Heart left ventricle (tissue), 16 donors: ENCODE measurements around the gene RBM20. TPM values are rescaled to one million over a fixed set of nuclear protein-coding genes. Genes with fewer than 3 reads are reported as not detected.

Experiments
- ATAC-seq, 4 donors: fragments of 200-7000 bp; cut with Tn5 transposase; one replicate each; pipeline ENCODE4 v1.9.1; 2020 to 2022; ENCODE audit warnings: moderate library complexity in 4 of 4, mild to moderate bottlenecking in 3 of 4, moderate number of reproducible peaks in 1 of 4
- DNase-seq, 5 donors: peaks; one replicate each; pipeline ENCODE4 v3.0.0-alpha.2; 2020
- H3K27ac ChIP-seq, 12 donors: fragments of 200-600 bp; sonication (generic) in 4 of 12; one replicate each; pipeline versions ENCODE4 v1.5.0 to v1.8.0; 2016 to 2022; ENCODE audit warnings: mild to moderate bottlenecking in 2 of 12
- H3K27me3 ChIP-seq, 9 donors: fragments of 200-600 bp; sonication (generic) in 2 of 9; one replicate each; pipeline versions ENCODE4 v1.5.1 to v1.8.0; 2016 to 2022; ENCODE audit warnings: mild to moderate bottlenecking in 3 of 9
- H3K36me3 ChIP-seq, 9 donors: fragments of 200-600 bp; sonication (generic) in 2 of 9; one replicate each; pipeline versions ENCODE4 v1.5.0 to v1.8.0; 2018 to 2022; ENCODE audit warnings: mild to moderate bottlenecking in 2 of 9
- H3K4me1 ChIP-seq, 12 donors: fragments of 200-600 bp; sonication (generic) in 4 of 12; one replicate each; pipeline versions ENCODE4 v1.5.0 to v1.8.0; 2016 to 2022; ENCODE audit warnings: mild to moderate bottlenecking in 3 of 12
- H3K4me3 ChIP-seq, 12 donors: fragments of 200-600 bp; sonication (generic) in 4 of 12; one replicate each; pipeline versions ENCODE4 v1.5.0 to v1.8.0; 2017 to 2022; ENCODE audit warnings: mild to moderate bottlenecking in 9 of 12, moderate library complexity in 4 of 12
- H3K9me3 ChIP-seq, 12 donors: fragments of 200-600 bp; sonication (generic) in 4 of 12; one replicate each; pipeline versions ENCODE4 v1.5.0 to v1.8.0; 2016 to 2022; ENCODE audit warnings: mild to moderate bottlenecking in 1 of 12
- POLR2A ChIP-seq, 2 donors: fragments of 450-650 bp; IDR thresholded peaks; one replicate each; pipeline ENCODE4 v1.6.1; 2017; ENCODE audit warnings: antibody characterized with exemption in 2 of 2, mild to moderate bottlenecking in 2 of 2, moderate library complexity in 2 of 2
- WGBS, 4 donors: extraction: QIAGEN DNeasy Blood & Tissue Kit in 2 of 4; methylation state at CpG; one replicate each; pipeline versions ENCODE4 v1.1.5 to v1.1.7; 2013 to 2018; 5-methylcytosine and 5-hydroxymethylcytosine counted together
- intact Hi-C, 10 donors: fragments of 100-400 bp; cut with DNase I; formaldehyde crosslinking; loops; one replicate each; pipeline versions ENCODE4 v1.11.1 to v1.14.2; 2022
- polyA plus RNA-seq, 2 donors: library from polyadenylated mRNA; stranded (reverse); fragments of 200-250 nt; gene quantifications; one replicate each; pipeline ENCODE4 v1.2.3, GENCODE V29; 2013
- total RNA-seq, 9 donors: library from RNA; depleted of rRNA in 2 of 9; stranded (reverse); fragments of >200 nt in 2 of 9; fragmentation: NEBNext Ultra II Directional in 3 of 9; extraction: Animal tissue kit (Norgen Biotek cat#: 25700) in 3 of 9; gene quantifications; one replicate each; pipeline versions ENCODE4 v1.1.0 to v1.2.4, GENCODE V29; 2016 to 2023
- TF ChIP-seq, protein P1 (sequence below), 12 donors: fragments of 200-600 bp; sonication (generic) in 4 of 12; IDR thresholded peaks; one replicate each; pipeline versions ENCODE4 v1.5.0 to v1.8.0; 2018 to 2022; ENCODE audit warnings: antibody characterized with exemption in 12 of 12, mild to moderate bottlenecking in 5 of 12
- donor health status: ischemic (EF 13 %, LVEDD 7.1; RV severe dilation, severe dysfunction).
- donor health status: healthy with polysubstance abuse.
- donor health status: DM: no; HTN: yes; CAD: no.
- donor health status: DM: no; HTN: no; CAD: no.
- donor health status: ischemic (EF 25% LVEDD 6.9; RV normal size, moderate dysfunction).
- donor health status: ischemic (EF 25% LVEDD 5.7; RV mildly dilated, moderate dysfunction).
- donor health status: healthy.
- donor health status: DM: yes; HTN: yes; CAD: no.
- donor health status: ischemic (EF 35%, LVEDD 5.7; RV mildly dilated, moderate dysfunction).
- donor health status: nonischemic (EF 11% LVEDD 7.7; RV severe dilation, severe dysfunction).
- donor health status: DM: yes; HTN: yes; CAD: no.
- donor health status: PGD.
- donor health status: ischemic (EF 29% LVEDD 5.4; RV normal size, mild dysfunction).
- donor health status: nonischemic (EF 23%, LVEDD 6.1; RV moderate dilation, normal function).

RBM20 gene
- total and polyA plus RNA-seq, 11 donors = 29.9 to 152 (median 91.2) TPM

DNA sequence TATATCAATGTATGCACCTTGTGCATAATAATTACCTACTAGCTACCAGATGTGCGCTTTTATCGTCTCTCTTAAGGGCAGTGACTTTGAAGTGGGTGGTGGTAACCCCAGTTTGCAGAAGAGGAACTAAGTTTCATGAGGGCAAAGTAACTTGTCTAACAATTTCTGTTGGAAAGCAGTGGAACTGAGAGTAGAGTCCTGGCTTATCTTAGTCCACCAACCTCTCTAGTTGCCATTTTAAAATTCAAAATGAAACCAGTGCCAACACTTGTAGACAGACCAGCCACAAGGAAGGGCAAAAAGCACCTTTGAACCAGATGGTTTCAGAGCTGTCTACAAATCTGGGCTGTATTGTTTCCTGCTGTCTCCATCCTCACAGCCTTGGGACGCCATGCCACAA lies 32.0 kb upstream of the RBM20 start:
- 81 to 94% (median 87%) methylated on average over 3 of the region's 3 CpGs for WGBS, 4 donors
- DNase-seq (no peak), ATAC-seq (no peak)
- Histone ChIP-seq H3K27me3 (no peaks in the 10 kb centered on the region), H3K27ac (no peak overlapping the region), H3K36me3 (peaks cover 0 to 3% (median 0%) of the 10 kb centered on the region in 9 donors), H3K4me1 (peaks cover 0 to 27% (median 0%) of the 10 kb centered on the region in 12 donors), H3K4me3 (no peak overlapping the region), H3K9me3 (no peaks in the 10 kb centered on the region)
- TF ChIP-seq POLR2A (IDR thresholded peaks at IDR 0.05) = no peak
- TF ChIP-seq, protein P1, sequence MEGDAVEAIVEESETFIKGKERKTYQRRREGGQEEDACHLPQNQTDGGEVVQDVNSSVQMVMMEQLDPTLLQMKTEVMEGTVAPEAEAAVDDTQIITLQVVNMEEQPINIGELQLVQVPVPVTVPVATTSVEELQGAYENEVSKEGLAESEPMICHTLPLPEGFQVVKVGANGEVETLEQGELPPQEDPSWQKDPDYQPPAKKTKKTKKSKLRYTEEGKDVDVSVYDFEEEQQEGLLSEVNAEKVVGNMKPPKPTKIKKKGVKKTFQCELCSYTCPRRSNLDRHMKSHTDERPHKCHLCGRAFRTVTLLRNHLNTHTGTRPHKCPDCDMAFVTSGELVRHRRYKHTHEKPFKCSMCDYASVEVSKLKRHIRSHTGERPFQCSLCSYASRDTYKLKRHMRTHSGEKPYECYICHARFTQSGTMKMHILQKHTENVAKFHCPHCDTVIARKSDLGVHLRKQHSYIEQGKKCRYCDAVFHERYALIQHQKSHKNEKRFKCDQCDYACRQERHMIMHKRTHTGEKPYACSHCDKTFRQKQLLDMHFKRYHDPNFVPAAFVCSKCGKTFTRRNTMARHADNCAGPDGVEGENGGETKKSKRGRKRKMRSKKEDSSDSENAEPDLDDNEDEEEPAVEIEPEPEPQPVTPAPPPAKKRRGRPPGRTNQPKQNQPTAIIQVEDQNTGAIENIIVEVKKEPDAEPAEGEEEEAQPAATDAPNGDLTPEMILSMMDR (IDR thresholded peaks at IDR 0.05) = no peak
- intact Hi-C loops = loop anchor here in 8 of 10 donors (5.0 to 10.0 kb wide), 7 partner anchors 60 to 283 kb away; no protein-coding TSS in a partner anchor

DNA sequence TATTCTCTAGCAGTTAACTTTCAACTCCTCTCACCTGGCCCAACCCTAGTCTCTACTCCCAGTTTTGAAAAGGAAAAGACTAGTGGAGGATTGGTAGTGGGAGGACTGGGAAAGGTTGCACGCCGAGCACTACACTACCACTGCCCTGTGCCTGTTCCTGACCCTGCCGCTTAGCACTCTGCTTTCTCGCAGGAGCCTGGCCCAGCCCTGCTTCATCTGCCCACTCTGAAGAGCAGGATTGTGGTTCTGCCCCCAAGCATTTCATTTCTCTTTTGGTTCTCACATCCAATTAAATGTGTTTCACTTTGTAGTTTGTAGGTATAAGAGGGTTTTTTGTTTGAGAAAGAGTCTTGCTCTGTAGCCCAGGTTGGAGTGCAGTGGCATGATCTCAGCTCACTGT lies 31.5 kb upstream of the RBM20 start:
- Histone ChIP-seq H3K27ac (no peak overlapping the region), H3K27me3 (no peaks in the 10 kb centered on the region), H3K4me3 (no peak overlapping the region), H3K36me3 (peaks cover 0 to 2% (median 0%) of the 10 kb centered on the region in 9 donors), H3K4me1 (peaks cover 0 to 27% (median 0%) of the 10 kb centered on the region in 12 donors), H3K9me3 (no peaks in the 10 kb centered on the region)
- ATAC-seq = no peak
- intact Hi-C loops = loop anchor here in 8 of 10 donors (5.0 to 10.0 kb wide), 7 partner anchors 60 to 282 kb away; no protein-coding TSS in a partner anchor
- WGBS, 4 donors = 86 to 95% (median 91%) methylated on average over 4 of the region's 4 CpGs
- TF ChIP-seq, protein P1 (IDR thresholded peaks at IDR 0.05) = no peak
- TF ChIP-seq POLR2A (IDR thresholded peaks at IDR 0.05) = no peak
- DNase-seq = no peak

DNA sequence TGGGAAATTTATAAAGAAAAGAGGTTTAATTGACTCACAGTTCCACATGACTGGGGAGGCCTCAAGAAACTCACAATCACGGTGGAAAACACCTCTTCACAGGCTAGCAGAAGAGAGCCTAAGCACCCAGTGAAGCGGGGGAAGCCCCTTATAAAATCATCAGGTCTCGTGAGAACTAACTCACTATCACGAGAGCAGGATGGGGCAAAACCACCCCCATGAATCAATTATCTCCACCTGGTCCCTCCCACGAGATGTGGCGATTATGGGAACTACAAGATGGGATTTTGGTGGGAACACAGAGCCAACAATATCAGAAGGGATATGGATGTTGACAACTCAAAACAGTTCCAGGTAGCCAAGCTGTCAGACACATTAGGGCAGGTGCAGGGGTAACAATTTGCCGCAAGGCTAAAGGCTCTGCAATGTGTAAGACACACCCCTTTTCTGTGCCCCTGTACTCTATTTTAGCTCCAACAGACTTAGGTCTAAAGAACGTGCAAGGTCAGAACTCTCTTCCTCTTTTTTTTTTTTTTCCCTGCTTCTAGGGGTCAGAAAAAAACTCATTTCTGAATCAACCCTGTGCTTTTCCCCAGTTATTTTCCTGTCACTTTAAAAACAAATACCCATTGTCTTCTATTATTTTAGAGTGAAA lies 30.7 kb upstream of the RBM20 start:
- H3K4me3 ChIP-seq = no peak overlapping the region
- no peaks in the 10 kb centered on the region for H3K27me3 ChIP-seq
- H3K27ac ChIP-seq = no peak overlapping the region
- no peak for TF ChIP-seq POLR2A (IDR thresholded peaks at IDR 0.05)
- TF ChIP-seq, protein P1 (IDR thresholded peaks at IDR 0.05) = peak in 1 of 12 donors; percentile 23
- H3K9me3 ChIP-seq = no peaks in the 10 kb centered on the region
- H3K36me3 ChIP-seq = no peaks in the 10 kb centered on the region
- peaks cover 0 to 27% (median 0%) of the 10 kb centered on the region in 12 donors for H3K4me1 ChIP-seq
- intact Hi-C loops = loop anchor here in 8 of 10 donors (5.0 to 10.0 kb wide), 7 partner anchors 59 to 281 kb away; no protein-coding TSS in a partner anchor
- DNase-seq = no peak
- ATAC-seq = no peak
- WGBS, 4 donors = 65 to 74% (median 69%) methylated on average over 8 of the region's 8 CpGs

DNA sequence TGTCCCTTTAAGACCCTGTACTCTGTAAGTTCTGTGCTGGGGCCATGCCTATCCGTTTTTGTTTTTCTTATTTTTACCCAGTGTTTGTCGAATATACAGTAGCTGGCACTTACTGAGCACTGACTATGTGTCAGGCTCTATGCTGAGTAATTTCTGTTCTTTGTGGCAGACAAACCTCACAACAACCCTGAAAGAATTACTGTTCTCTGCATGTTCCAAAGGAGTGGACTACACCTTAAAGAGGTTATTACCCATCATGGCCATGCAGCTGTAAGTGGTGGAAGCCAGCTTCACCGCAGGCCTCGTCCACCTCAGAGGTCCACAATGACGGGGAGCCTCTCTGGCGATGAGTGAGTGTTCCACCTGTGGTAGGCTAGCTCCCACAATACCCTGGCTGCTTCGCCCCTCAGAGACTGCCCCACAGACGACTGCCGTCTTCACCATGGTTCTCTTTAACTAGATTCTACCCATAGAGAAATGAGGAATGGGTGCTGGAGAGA lies 30.1 kb upstream of the RBM20 start:
- no peaks in the 10 kb centered on the region for H3K27me3 ChIP-seq
- no peaks in the 10 kb centered on the region for H3K36me3 ChIP-seq
- no peak overlapping the region for H3K4me3 ChIP-seq
- H3K9me3 ChIP-seq = no peaks in the 10 kb centered on the region
- ATAC-seq (no peak), DNase-seq (no peak)
- no peak for TF ChIP-seq POLR2A (IDR thresholded peaks at IDR 0.05)
- TF ChIP-seq, protein P1 (IDR thresholded peaks at IDR 0.05) = no peak
- peaks cover 0 to 27% (median 0%) of the 10 kb centered on the region in 12 donors for H3K4me1 ChIP-seq
- 81 to 85% (median 84%) methylated on average over 8 to 9 of the region's 9 CpGs for WGBS, 4 donors
- intact Hi-C loops = loop anchor here in 8 of 10 donors (5.0 to 10.0 kb wide), 7 partner anchors 58 to 281 kb away; no protein-coding TSS in a partner anchor
- no peak overlapping the region for H3K27ac ChIP-seq
